NCI-H748 (cell line): ENCODE measurements around the gene GJB1.
"Not testable (repeated sequence)": the region's sequence is repeated elsewhere in the genome, so short reads cannot be mapped to it uniquely, and the experiment has no call there.

Experiments
- DNase-seq: peaks from one replicate; lab custom pipeline; 2025; ENCODE audit not compliant: unreplicated experiment; lab: John Stamatoyannopoulos, UW

The GJB1 gene

GRCh38 chrX:71222929-71223328 lies at the start of gene GJB1:
TSS of gene GJB1 (plus strand) at chrX:71223224. CDS start at chrX:71223708, 484 bp downstream.
- no peak for DNase-seq

- DNase-seq = no peak
Observed at GRCh38 chrX:71173440-71173839, 49.6 kb upstream of the GJB1 start.

- DNase-seq = no peak
Observed at GRCh38 chrX:71174795-71175194, 48.2 kb upstream of the GJB1 start.

- DNase-seq = no peak
Observed at GRCh38 chrX:71175531-71175930, 47.5 kb upstream of the GJB1 start.

GRCh38 chrX:71177327-71177726 lies 45.7 kb upstream of the GJB1 start:
- DNase-seq = no peak

GRCh38 chrX:71178908-71179307 lies 44.1 kb upstream of the GJB1 start:
- DNase-seq = peak; percentile 66

- not testable (repeated sequence) for DNase-seq
Observed at GRCh38 chrX:71180579-71181265, 42.3 kb upstream of the GJB1 start.

GRCh38 chrX:71181558-71181909 lies 41.5 kb upstream of the GJB1 start:
- DNase-seq = peak; percentile 17

- DNase-seq = peak; percentile 98
Observed at GRCh38 chrX:71181910-71182799, 40.9 kb upstream of the GJB1 start.

- DNase-seq = no peak
Observed at GRCh38 chrX:71182871-71183270, 40.2 kb upstream of the GJB1 start.

GRCh38 chrX:71183341-71183740 lies 39.7 kb upstream of the GJB1 start:
- no peak for DNase-seq

GRCh38 chrX:71184092-71184491 lies 38.9 kb upstream of the GJB1 start:
- no peak for DNase-seq

GRCh38 chrX:71184803-71185495 lies 38.1 kb upstream of the GJB1 start:
- no peak for DNase-seq

GRCh38 chrX:71191248-71191647 lies 31.8 kb upstream of the GJB1 start:
- no peak for DNase-seq

GRCh38 chrX:71195964-71196649 lies 26.9 kb upstream of the GJB1 start:
- no peak for DNase-seq

- DNase-seq = no peak
Observed at GRCh38 chrX:71198066-71198465, 25.0 kb upstream of the GJB1 start.

- no peak for DNase-seq
Observed at GRCh38 chrX:71199252-71200008, 23.6 kb upstream of the GJB1 start.

GRCh38 chrX:71210816-71211215 lies 12.2 kb upstream of the GJB1 start:
- no peak for DNase-seq

GRCh38 chrX:71212536-71212935 lies 10.5 kb upstream of the GJB1 start:
- DNase-seq = peak; percentile 7

GRCh38 chrX:71214152-71214551 lies 8.9 kb upstream of the GJB1 start:
- DNase-seq = no peak
